Esophagus muscularis mucosa (tissue), 4 donors: ENCODE measurements around the gene CFD.

Source experiments
- EP300 ChIP-seq: sonication (generic); formaldehyde crosslinking; IDR thresholded peaks from one replicate; pipeline ENCODE4 v1.6.1; 2017; ENCODE audit warnings: antibody characterized with exemption
- POLR2A ChIP-seq: fragments of 450-650 bp; IDR thresholded peaks from one replicate; pipeline ENCODE4 v1.6.1; 2017; ENCODE audit warnings: antibody characterized with exemption, moderate library complexity, mild to moderate bottlenecking, low read depth
- POLR2AphosphoS5 ChIP-seq, 2 donors: sonication (generic); formaldehyde crosslinking; IDR thresholded peaks; one replicate each; pipeline ENCODE4 v1.6.1; 2017; ENCODE audit warnings: antibody characterized with exemption in 2 of 2
- TF ChIP-seq, protein P1 (sequence below), 3 experiments: fragments of 200-600 bp in 2 of 3; fragments of 450-650 bp in 1 of 3; sonication (generic) in 2 of 3; IDR thresholded peaks; one replicate each; pipeline ENCODE4 v1.5.1; 2017 to 2019; ENCODE audit warnings: antibody characterized with exemption in 3 of 3, mild to moderate bottlenecking in 2 of 3, moderate library complexity in 1 of 3

DNA sequence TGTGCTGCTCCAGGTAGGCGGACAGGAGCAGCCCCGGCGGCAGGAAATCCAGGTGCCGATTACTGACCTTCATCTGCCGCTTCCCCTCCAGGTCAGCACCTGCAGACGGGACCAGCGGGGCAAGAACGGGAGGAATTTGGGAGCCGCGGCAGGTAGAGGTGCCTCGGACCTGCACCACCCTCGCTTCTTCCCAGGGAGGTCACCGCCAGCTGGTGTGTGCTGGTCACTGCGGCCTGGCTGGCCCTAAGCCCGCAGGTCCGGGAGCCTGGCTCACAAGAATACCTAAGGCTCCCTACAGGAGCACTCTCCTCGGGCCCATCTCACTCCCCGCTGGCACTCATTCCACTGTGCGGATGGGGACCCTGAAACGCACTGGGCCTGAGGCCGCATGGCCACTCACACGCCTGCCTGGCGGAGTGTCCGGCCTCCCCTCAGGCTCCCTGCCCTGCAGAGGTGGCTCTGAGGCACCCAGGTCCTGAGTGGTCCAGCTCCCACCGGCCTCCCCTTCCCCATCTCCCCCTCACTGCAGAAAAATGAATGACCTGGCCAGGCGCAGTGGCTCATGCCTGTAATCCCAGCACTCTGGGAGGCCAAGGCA, 38.1 kb downstream of the CFD start:
- TF ChIP-seq, protein P1, sequence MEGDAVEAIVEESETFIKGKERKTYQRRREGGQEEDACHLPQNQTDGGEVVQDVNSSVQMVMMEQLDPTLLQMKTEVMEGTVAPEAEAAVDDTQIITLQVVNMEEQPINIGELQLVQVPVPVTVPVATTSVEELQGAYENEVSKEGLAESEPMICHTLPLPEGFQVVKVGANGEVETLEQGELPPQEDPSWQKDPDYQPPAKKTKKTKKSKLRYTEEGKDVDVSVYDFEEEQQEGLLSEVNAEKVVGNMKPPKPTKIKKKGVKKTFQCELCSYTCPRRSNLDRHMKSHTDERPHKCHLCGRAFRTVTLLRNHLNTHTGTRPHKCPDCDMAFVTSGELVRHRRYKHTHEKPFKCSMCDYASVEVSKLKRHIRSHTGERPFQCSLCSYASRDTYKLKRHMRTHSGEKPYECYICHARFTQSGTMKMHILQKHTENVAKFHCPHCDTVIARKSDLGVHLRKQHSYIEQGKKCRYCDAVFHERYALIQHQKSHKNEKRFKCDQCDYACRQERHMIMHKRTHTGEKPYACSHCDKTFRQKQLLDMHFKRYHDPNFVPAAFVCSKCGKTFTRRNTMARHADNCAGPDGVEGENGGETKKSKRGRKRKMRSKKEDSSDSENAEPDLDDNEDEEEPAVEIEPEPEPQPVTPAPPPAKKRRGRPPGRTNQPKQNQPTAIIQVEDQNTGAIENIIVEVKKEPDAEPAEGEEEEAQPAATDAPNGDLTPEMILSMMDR (IDR thresholded peaks at IDR 0.05): no peak
- no peak for TF ChIP-seq EP300
- TF ChIP-seq POLR2AphosphoS5 (IDR thresholded peaks at IDR 0.05): no peak
- TF ChIP-seq POLR2A: no peak
